HG03565 (cell line): Measurements from ENCODE around the gene ZNF664.

Experiments used
- ATAC-seq: cut with Tn5 transposase; IDR thresholded peaks from one replicate; pipeline ENCODE4 v1.9.1; 2021; ENCODE audit warnings: mild to moderate bottlenecking, moderate library complexity; ENCODE audit not compliant: unreplicated experiment

The ZNF664 gene

DNA sequence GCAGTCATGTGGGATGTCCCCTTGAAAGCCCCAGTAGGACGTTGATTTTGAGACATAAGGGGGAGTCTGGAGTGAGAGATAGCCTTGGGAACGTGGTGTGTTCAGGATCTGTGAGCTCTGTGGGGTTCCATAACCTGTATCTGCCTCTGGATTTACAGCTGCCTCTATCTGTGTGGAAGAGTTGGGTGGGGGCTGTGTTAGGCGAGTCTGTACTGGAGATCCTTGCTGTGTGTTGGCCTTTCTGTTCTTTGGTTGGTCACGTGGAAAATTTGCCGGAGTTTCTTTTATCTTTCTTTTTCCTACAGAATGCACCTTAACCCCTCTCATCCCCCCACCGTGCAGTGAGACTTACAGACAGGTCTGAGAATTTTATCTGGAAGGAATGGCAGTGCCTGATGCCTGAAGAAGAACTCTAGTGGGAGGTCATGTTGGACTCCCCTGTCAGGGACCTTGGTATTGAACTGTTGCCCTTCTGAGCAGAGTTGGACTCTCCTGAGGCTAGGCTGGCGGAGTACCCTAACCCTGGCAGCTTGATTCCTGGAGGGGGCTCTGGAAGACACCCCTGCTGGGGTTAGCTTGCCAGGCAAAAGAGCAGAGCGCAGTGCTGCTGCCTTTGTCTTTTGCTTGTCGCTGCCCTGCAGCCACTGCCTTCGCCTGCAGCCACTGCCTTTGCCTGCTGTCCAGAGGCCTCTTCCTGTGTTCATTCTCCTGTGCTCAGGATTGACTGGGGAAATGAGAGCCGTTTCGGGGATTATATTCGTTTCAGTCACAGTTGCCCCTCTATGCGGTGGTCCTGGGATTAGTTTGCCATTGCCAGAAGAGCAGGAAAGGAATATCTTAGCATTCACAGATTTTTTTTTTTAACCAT, 34.1 kb downstream of the ZNF664 start:
- no peak for ATAC-seq

GRCh38 chr12:124007826-124008570, 35.0 kb downstream of the ZNF664 start:
- ATAC-seq, result no peak

GRCh38 chr12:124008595-124008994, 35.6 kb downstream of the ZNF664 start:
- ATAC-seq, result no peak

- no peak for ATAC-seq
Observed at GRCh38 chr12:124009781-124010180, 36.8 kb downstream of the ZNF664 start.

DNA sequence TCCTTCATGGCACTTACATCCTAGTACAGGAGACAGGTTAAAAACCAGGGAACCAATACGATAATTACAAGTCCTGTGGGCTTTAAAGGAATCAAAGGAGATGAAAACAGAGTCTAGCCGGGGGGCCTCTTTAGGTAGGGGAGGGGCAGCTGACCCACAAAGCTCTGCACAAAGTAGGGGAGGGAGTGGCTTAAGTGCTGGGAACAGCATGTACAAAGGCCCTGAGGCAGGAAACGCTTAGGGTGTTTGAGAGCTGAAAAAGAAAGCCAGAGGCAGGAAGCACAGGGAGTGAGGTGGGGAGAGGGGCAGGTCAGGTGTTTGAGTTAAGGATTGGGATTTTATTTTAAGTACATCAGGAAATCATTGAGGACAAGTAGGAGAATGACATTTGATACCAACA, 37.7 kb downstream of the ZNF664 start:
- no peak for ATAC-seq

DNA sequence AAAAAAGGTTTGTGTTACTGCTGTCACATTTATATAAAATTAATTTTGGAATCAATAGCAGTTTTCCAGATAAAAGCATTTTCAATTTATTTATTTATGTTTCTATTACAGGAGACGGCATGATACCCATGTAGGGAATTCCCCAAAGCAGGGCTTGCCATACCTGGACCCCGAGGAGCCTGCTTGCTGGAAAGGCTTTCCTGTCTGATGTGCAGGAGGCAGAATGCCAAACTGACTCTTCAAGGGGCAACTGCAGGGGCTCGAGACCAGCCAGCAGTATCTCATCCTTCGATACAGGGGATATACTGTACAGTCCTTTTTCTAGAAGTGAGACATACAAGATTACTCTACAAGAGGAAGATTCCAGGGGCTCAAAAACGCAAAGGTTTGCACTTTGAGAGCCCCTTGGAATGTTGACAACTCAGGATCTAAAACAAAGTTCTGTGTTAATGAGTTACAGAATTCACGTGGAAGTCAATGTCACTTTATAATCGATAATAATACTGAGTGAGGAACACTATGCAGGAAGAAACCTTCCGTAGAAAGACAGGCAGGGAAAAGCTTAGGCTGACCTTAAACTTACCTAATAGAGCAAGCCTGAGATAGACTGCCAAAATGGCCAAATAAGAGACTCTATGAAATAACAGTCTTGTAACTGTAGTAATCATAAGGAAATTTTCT, 38.6 kb downstream of the ZNF664 start:
- ATAC-seq, result no peak

- ATAC-seq, result no peak
Observed at GRCh38 chr12:124013073-124013472, 40.1 kb downstream of the ZNF664 start.

DNA sequence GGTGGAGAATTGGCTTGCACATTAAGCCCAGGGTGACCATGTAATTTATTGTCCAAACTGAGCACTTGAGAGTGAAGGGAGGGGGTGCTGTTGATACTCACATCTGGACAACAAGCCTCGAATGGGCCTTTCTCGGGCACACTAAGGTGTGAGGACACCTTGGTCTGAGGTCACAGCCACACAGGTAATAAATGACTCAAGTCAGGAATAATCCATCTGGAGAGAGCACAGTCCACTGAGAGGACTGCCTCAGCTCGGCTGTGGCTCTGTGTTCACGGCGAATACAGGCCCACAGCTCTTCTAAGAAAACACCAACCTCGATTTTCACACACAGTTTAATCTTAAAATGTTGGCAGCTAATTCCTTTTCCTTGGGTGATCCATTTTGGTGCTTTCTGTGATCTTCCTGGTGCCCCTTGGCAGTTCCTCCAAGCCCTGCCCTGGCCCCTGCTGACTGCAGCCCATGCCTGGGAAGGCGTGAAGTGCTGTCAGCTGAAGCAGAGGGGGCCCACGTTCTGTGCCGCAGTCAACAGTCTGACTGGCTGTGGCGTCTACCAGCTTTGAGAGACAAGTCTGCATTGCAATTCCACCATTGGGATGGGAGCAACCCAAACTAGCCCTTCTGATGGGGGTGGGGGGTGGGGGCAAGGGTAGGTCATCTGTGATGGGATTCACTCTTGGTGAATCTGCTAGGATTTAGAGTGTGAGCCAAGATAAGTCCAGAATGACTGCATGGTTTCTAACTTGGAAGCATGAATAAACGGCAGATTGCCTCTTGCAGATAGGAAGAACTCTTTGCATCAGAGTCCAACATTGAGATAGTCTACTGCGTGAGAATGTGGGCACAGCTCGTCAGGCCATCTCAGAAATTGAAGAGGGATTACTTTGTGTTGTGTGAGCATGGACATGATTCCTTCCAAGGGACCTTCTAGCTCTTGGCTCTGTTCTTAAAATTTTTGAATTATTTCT, 42.8 kb downstream of the ZNF664 start:
- no peak for ATAC-seq

- no peak for ATAC-seq
Observed at GRCh38 chr12:124017064-124017463, 44.0 kb downstream of the ZNF664 start.

DNA sequence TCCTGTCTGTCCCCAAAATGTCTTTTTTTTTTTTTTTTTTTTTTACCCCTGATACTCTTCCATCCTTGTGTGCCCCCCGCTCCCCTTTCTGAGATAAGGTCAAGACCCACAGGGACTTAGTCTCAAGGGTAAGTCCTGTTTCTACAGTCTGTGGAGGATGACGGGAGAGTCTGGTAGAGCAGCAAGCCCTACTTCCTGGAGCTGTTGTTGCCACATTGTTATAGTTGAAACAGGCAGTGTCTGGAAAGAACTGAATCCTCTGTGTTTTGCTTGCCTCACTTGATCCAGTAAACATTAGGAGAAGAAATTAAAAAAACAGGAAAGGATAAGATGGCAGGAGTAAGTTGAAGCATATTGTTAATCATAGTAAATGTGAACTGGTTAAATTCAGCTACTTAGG, 45.5 kb downstream of the ZNF664 start:
- ATAC-seq, result no peak

DNA sequence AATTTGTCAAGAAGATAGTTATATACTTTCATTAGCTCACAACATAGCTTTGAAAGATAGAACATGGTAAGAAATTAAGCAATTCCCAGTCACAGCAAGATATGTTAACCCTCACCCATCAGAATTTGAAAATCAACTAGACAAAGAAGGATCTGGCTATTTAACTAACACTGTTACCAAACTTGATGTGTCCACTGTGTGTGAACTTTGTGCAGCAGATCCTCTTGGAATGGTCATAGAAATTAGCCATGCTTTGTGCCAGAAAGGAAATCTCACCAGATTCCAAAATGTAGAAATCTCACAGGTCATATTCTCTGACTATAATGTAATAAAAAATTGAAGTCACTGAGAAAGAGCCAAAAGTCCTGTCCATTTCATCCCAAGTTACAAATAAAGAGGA, 46.1 kb downstream of the ZNF664 start:
- ATAC-seq, result no peak

GRCh38 chr12:124020514-124020949, 47.5 kb downstream of the ZNF664 start:
- no peak for ATAC-seq

DNA sequence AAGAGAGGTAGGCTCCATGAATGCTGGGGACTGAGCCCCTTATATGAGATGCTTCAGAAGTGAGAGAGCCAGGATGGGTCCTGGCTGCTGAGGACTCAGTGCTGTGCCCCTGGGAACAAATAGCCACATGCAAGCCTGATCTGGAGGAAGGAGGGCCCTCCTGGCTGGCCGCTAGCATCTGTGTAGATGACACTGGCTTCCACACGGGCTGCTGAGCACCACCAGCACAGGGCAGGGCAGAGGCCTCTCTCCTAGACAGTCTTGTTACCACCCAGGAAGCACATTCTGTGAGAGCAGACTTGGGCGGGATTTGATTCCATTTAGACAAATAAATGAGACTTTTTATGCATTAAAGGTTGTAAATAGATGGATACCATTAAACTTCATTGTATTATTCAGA, 48.0 kb downstream of the ZNF664 start:
- ATAC-seq, result no peak

DNA sequence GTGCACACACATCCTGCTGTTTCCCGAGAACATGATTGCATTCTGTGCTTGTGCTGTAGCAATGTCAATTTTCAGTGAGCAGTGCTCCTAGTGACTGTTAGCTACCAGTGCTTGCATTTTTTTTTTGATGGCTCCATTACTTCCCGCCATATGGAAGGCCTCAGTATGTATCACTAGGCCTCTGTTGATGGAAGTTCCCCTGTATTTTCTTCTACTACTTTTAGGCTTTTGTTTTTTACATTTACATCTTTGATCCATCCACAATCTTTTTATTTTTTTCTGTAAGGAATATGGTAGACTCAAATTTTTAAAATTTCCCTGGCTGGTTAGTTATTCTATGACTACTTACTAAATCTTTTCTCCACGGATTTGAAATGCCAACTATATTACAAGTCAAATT, 49.1 kb downstream of the ZNF664 start:
- no peak for ATAC-seq

DNA sequence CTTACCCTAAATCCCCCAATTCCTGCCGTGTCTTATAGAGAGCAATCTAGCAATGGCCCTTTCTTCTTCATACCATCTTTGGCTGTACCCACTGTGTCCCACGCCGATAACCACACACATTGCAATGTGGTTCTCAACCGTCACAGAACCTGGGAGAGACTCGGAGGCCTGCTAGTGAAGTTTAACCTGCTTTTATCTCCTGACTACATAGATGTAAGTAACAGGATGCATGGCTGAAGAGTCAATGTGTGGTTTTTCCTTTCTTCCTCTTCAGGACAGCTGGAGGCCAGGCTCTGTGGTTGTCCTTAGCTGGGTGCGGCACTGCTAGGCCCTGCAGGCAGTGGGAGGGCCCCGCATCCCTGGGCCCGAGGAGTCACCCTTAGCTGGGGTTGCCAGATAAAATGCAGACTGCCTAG, 51.3 kb downstream of the ZNF664 start:
- no peak for ATAC-seq

- no peak for ATAC-seq
Observed at GRCh38 chr12:124024776-124025175, 51.8 kb downstream of the ZNF664 start.

- ATAC-seq, result no peak
Observed at GRCh38 chr12:124025661-124026060, 52.6 kb downstream of the ZNF664 start.

GRCh38 chr12:124026755-124027745, 54.0 kb downstream of the ZNF664 start:
- ATAC-seq, result no peak
